Anterior cingulate cortex (tissue), 58 donors: ENCODE results near the gene OSTF1.

ENCODE experiments used
- DNase-seq, 58 donors: peaks; one replicate each; lab custom pipeline; 2025; lab: John Stamatoyannopoulos, UW

OSTF1 gene

GRCh38 chr9:75083188-75083970 is 4.9 kb upstream of the OSTF1 start:
- peak in 22 of 58 donors; percentile 10 to 59 (median 31) for DNase-seq

GRCh38 chr9:75084081-75084672 is 4.1 kb upstream of the OSTF1 start:
- no peak for DNase-seq

GRCh38 chr9:75085640-75086039 is 2.7 kb upstream of the OSTF1 start:
- no peak for DNase-seq

- no peak for DNase-seq
These were observed 1.6 kb upstream of the OSTF1 start for GRCh38 chr9:75086541-75087288.

- peak in 1 of 58 donors; percentile 16 for DNase-seq
These were observed 958 bp upstream of the OSTF1 start for GRCh38 chr9:75087289-75087823.

GRCh38 chr9:75088646-75089372 is 495 bp downstream of the OSTF1 start:
- peak in 30 of 58 donors; percentile 11 to 77 (median 36) for DNase-seq

GRCh38 chr9:75089373-75089766 is 1.1 kb downstream of the OSTF1 start:
- DNase-seq, result no peak

- DNase-seq, result no peak
These were observed 2.3 kb downstream of the OSTF1 start for GRCh38 chr9:75090579-75090978.

GRCh38 chr9:75092766-75093165 is 4.5 kb downstream of the OSTF1 start:
- DNase-seq, result no peak

DNA sequence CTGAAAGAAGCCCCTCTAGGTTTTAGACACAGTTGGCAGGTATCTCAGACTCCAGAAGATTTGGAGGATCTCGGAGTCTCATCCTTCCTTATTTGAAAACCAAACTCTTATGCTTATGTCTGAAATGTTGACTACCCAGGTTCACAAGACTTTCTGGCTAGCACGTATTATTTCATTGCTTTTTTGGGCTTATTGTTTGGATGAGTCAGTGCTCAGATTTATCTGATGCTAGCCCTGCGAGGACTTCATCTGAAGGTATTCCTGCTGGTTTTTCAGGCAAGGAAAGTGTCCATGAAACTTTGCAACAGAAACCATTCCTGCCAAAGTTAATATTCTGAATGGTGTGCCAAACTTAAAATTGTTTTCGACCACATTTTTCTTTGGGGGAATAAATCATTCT is 8.5 kb downstream of the OSTF1 start:
- no peak for DNase-seq

- no peak for DNase-seq
These were observed 12.8 kb downstream of the OSTF1 start for GRCh38 chr9:75101004-75101588.

DNA sequence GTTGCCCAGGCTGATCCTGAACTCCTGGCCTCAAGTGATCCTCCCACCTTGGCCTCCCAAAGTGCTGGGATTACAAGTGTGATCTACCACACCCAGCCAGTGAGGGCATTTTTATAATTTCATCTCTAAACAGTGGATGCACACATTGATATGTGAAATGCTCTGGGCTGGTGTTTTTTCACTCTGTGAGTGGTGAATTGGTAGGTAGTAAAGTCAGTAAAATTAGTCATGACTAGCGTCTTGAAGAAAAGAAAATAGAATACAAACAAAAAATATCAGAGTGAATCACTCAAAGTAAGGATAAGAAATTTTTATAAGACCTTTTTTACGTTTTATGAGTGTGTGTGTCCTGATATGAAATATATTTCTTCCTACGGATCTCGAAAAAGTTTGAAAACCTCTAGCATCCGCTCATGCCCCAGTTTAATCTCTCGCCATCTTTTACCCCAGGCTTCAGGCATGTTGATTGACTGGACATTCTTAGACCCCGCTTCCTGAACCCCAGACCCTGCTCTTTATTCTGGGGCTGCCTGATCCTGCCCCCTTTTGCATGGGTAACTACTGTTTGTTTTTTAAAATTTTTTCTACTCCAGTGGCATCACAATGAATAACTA is 14.0 kb downstream of the OSTF1 start:
- DNase-seq, result no peak

GRCh38 chr9:75104607-75105006 is 16.3 kb downstream of the OSTF1 start:
- no peak for DNase-seq

DNA sequence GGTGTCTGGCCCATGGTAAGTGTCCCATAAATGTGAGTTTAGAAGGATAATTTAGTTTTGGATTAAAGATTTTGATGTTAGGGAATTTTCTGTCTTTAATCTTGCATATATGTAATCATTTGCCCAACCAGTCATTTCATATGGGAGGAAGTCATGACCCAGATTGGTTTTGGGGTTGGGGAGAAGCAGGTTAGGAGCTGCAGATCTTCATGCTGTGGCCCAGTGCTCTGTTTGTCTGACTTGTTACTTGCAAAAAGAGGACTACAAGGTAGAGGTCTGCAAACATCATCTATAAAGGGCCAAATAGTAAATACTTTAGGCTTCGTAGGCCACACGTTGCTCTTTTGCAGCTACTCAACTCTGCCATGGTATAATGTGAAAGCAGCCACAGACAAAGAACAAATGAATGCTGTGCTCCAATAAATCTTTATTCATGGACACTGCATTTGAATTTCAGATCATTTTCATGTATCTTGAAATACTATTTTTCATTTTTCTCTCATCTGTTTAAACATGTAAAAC is 16.8 kb downstream of the OSTF1 start:
- DNase-seq, result no peak

- no peak for DNase-seq
These were observed 17.5 kb downstream of the OSTF1 start for GRCh38 chr9:75105841-75106240.

GRCh38 chr9:75106857-75107256 is 18.5 kb downstream of the OSTF1 start:
- no peak for DNase-seq

GRCh38 chr9:75108571-75108970 is 20.3 kb downstream of the OSTF1 start:
- DNase-seq, result no peak

DNA sequence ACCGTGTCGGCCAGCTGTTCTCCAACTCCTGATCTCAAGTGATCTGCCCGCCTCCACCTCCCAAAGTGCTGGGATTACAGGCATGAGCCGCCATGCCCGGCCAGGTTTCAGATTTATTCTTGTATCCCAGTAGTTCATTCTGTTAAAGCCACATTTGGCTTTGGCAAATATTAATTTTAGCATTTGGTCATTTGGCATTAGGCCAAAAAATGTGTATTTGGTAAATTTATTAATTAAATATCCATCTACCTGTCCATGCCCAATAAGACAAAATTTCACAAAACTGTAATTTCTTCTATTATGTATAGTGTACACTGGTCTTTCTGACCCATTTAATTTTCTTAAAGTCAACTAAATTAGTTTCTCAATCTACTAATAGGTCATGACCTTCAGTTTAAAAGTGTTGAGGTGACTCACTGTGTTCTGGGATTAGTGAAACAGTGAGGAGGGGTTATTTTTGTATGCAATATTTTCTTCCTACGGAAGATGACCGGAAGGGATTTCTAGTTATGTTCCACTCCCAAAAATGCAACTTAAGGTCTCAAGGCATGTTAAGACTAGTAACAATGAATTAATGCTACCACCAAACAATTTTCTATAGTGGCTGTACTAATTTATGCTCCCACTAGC is 21.0 kb downstream of the OSTF1 start:
- no peak for DNase-seq

- DNase-seq, result no peak
These were observed 22.8 kb downstream of the OSTF1 start for GRCh38 chr9:75111019-75111622.
